ENCODE results near the gene TOP3A. TPM values are rescaled to one million over a fixed set of nuclear protein-coding genes. Genes with fewer than 3 reads are reported as not detected.

The TOP3A gene
- total and polyA plus RNA-seq, 8 donors, result 7.6 to 311 (median 23.5) TPM

GRCh38 chr17:18280249-18280648 is 34.5 kb downstream of the TOP3A start:
- intact Hi-C loops (cut with DNase I; ENCODE audit: low total_unique reads), result no loop called here
- no peak for DNase-seq
- Histone ChIP-seq H3K36me3 (peaks cover 83 to 100% (median 99%) of the 10 kb centered on the region in 4 donors), H3K27me3 (no peaks in the 10 kb centered on the region), H3K9me3 (no peaks in the 10 kb centered on the region), H3K27ac (no peak overlapping the region), H3K4me3 (no peak overlapping the region), H3K4me1 (peaks cover 0 to 5% (median 0%) of the 10 kb centered on the region in 4 donors)
- TF ChIP-seq CTCF (IDR thresholded peaks at IDR 0.05), result no peak
- TF ChIP-seq EP300 (IDR thresholded peaks at IDR 0.05), result no peak
- TF ChIP-seq POLR2AphosphoS5 (IDR thresholded peaks at IDR 0.05), result no peak
- TF ChIP-seq POLR2A (IDR thresholded peaks at IDR 0.05), result no peak
- WGBS, 5 donors, result 86 to 92% (median 86%) methylated on average over 4 of the region's 4 CpGs

- intact Hi-C loops (cut with DNase I; ENCODE audit: low total_unique reads), result no loop called here
- 84 to 92% (median 90%) methylated on average over 3 of the region's 3 CpGs for WGBS, 5 donors
Measured at GRCh38 chr17:18278867-18279266, 35.9 kb downstream of the TOP3A start.

GRCh38 chr17:18277076-18277475 is 37.7 kb downstream of the TOP3A start:
- TF ChIP-seq EP300 (IDR thresholded peaks at IDR 0.05) (no peak), POLR2AphosphoS5 (IDR thresholded peaks at IDR 0.05) (no peak), CTCF (IDR thresholded peaks at IDR 0.05) (no peak), POLR2A (IDR thresholded peaks at IDR 0.05) (no peak)
- no peaks in the 10 kb centered on the region for H3K9me3 ChIP-seq
- intact Hi-C loops (cut with DNase I; ENCODE audit: low total_unique reads), result no loop called here
- 80 to 94% (median 90%) methylated on average over 1 of the region's 1 CpG for WGBS, 5 donors
- H3K27me3 ChIP-seq, result no peaks in the 10 kb centered on the region
- no peak for DNase-seq
- H3K36me3 ChIP-seq, result peaks cover 69 to 97% (median 92%) of the 10 kb centered on the region in 4 donors
- H3K4me3 ChIP-seq, result no peak overlapping the region
- peaks cover 0 to 5% (median 0%) of the 10 kb centered on the region in 4 donors for H3K4me1 ChIP-seq
- H3K27ac ChIP-seq, result no peak overlapping the region

More at GRCh38 chr17:18278867-18279266, 35.9 kb downstream of the TOP3A start:
- Histone ChIP-seq H3K4me3 (no peak overlapping the region), H3K4me1 (peaks cover 0 to 5% (median 0%) of the 10 kb centered on the region in 4 donors), H3K9me3 (no peaks in the 10 kb centered on the region), H3K27me3 (no peaks in the 10 kb centered on the region), H3K36me3 (peaks cover 80 to 98% (median 96%) of the 10 kb centered on the region in 4 donors), H3K27ac (no peak overlapping the region)
- TF ChIP-seq EP300 (IDR thresholded peaks at IDR 0.05), result no peak
- TF ChIP-seq CTCF (IDR thresholded peaks at IDR 0.05), result no peak
- TF ChIP-seq POLR2AphosphoS5 (IDR thresholded peaks at IDR 0.05), result no peak
- no peak for TF ChIP-seq POLR2A (IDR thresholded peaks at IDR 0.05)
- DNase-seq, result no peak

- intact Hi-C loops (cut with DNase I; ENCODE audit: low total_unique reads), result no loop called here
- peaks cover 0 to 7% (median 3%) of the 10 kb centered on the region in 4 donors for H3K4me1 ChIP-seq
- no peak overlapping the region for H3K4me3 ChIP-seq
- no peak overlapping the region for H3K27ac ChIP-seq
- DNase-seq, result no peak
- no peaks in the 10 kb centered on the region for H3K27me3 ChIP-seq
- WGBS, 5 donors, result 76 to 91% (median 82%) methylated on average over 14 of the region's 14 CpGs
- H3K9me3 ChIP-seq, result no peaks in the 10 kb centered on the region
- TF ChIP-seq POLR2AphosphoS5 (IDR thresholded peaks at IDR 0.05) (no peak), CTCF (IDR thresholded peaks at IDR 0.05) (no peak), EP300 (IDR thresholded peaks at IDR 0.05) (no peak), POLR2A (IDR thresholded peaks at IDR 0.05) (no peak)
- H3K36me3 ChIP-seq, result peaks cover 14 to 49% (median 40%) of the 10 kb centered on the region in 4 donors
Measured at GRCh38 chr17:18270046-18270931, 44.5 kb downstream of the TOP3A start.
